ENCODE measurements around the gene SPPL3.

The SPPL3 gene

DNA sequence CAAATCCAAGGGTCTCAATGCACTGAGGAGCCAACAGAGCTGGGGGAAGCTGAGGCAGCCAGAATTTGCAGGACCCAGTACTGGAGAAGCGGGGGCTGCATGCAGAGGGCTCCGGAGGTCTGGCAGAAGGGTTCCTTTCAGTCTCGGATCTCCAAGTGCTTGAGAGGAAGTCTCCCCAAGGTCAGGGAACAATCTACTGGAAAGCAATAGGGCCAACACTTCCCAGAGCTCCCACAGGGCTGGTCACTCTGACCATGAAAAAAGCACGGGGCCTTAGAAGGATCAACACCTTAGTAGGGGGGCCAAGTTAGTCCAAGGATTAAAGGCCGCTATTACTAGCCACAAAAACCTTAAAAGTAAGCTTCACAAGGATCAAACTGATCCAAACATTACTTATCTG, 31.7 kb downstream of the SPPL3 start:
- no peak for DNase-seq

DNA sequence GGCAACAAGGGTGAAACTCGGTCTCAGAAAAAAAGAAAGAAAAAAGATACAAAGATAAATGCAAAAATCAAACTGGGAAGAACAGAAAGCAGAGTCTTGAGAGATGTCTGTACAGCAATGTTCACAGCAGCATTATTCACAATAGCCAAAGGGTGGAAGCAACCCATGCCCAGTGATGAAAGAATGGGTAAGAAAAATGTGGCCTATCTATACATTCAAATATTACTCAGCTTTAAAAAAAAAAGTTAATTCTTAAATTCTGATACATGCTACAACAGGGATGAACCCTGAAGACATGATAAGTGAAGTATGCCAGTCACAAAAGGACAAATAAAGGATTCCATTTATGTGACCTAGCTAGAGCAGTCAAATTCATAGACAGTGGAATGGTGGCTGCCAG, 33.7 kb downstream of the SPPL3 start:
- DNase-seq = no peak

DNA sequence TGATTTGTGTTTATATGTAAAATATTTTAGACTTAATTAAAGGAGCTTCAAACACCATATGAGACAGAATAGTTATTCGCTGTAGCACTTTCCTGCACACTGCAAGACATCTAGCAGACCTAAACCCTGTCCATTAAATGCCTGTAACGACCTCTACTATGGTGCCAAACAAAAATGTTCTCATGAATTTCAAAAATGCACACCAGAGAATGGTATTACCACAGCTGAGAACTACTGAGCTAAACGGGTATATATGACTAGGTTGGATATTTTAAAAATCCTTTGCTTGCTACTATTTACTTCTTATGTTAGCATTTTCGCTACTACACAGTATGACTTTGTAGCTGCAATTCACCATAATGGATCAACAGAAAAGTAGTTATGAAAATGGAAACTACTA, 34.8 kb downstream of the SPPL3 start:
- no peak for DNase-seq

DNA sequence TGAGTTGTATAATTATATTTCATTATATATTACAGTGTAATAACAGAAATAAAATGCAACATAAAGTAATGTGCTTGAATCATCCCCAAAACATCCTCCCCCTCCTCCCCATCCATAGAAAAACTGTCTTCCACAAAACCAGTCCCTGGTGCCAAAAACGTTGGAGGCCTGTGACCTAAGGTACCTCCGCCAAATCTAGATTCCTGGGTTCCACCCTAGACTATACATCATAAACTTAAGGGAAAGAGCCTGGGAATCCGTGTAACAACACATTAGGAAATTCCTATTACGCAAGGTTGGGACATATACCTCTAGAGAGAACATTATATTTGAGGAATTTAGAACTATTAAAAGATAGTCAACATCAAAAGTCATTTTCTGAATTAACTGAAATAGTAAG, 38.0 kb downstream of the SPPL3 start:
- DNase-seq = no peak

DNA sequence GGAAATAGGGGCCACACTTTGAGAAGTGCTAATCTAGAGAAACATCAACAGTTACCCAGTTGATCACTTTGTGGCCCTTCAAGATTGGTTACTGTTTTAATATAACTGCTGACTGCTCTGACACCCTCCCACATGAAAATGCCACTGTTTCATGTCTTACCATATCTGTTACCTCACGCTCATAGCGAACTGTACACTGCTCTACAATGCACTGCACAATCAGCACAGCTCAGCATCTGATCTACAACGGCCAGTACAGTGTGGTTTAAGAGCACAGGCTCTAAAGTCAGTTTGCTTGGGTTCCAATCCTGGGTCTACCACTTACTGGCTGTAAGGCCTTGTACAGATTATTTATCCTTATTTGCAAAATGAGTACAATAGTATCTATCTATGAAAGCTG, 39.1 kb downstream of the SPPL3 start:
- DNase-seq = peak; percentile 28

DNA sequence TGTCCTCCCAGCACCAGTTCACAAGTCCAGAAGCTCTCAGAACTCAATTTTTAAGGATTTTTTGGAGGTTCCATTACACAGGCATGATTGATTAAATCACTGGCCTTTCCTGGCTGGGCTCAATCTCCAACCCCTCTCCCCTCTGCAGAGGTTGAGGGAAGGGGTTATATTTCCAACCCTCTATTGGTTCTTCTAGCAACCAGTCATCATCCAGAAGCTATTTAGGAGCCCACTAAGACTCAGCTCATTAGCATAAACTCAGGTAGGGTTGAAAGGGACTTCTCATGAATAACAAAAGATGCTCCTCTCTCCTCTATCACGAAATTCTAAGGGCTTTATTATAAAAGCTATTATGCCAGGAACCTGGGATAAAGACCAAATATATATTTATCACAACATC, 41.5 kb downstream of the SPPL3 start:
- no peak for DNase-seq

DNA sequence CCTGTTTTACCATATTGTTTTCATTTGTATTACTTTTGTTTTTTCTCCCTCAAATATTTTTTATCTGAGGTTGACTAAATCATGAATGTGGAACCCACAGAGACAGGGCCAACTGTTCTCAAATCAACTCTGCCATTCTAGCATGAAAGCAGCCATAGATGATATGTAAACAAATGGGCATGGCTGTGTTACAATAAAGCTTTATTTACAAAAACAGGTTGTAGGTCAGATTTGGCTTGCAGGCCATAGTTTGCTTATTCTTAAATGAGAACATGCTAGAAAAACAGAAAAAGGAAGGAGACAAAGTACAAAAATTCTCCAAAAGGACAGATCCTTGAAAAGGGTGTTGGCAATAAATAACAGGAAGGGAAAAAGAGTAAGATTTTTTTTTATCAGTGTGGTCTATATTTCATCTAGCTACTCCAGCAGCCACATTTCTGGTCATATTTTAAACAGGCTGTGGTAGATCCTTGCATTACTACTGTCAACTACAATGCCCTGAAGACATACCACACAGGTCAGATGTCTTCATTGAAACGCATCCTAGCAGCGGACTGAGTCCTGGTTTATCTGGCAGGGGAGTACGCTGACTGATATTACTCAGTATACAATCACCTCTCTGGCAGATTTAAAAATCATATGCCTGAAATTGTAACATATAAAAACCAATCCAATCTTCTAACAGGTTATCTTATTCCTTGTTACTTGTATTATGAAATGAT, 42.9 kb downstream of the SPPL3 start:
- DNase-seq = no peak

DNA sequence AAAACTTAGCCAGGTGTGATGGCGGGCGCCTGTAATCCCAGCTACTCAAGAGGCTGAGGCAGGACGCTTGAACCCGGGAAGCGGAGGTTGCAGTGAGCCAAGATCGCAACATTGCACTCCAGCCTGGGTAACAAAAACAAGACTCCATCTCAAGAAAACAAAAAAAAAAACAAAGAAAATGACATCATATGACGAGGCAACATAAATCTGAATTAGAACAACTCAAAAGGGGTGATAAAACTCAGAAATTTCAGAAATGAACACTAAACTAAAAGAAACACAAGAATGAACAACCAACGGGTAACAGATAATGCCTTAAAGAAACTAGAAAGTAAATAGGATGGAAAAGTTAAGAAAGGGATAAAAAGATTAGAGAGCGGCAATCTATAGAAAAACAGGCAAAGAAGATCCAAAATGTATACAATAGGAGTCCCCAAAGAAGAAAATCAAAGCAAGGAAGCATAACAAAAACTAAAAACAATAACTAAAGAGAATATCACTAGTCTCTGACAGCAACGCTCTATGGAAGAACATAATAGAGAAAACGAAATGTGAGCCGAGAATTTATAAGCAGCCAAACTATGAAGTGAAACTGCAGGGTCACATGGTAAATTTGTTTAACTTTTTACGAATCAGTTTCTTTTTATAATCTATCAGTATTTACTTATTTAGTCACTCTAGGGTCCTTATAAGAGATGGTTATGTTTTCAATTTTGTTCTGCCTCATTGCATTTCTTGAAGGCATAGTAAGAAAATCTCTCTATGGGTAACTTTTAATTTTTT, 45.7 kb downstream of the SPPL3 start:
- DNase-seq = no peak

DNA sequence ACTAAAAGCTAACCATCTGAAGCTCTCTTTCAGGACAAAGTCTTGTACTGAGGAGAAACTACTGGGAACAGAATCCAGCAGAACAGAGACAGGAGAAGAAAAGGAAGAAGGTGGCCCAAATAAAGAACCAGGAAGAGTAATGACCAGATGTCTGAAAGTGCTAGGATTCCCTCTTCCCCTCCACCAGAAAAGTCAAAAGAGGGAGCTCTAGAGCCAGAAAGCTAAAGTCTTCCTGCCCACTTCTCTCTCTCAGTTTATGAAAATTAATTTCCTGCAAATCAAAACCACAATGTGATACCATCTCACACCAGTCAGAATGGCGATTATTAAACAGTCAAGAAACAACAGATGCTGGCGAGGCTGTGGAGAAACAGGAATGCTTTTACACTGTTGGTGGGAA, 47.2 kb downstream of the SPPL3 start:
- DNase-seq = peak; percentile 31

DNA sequence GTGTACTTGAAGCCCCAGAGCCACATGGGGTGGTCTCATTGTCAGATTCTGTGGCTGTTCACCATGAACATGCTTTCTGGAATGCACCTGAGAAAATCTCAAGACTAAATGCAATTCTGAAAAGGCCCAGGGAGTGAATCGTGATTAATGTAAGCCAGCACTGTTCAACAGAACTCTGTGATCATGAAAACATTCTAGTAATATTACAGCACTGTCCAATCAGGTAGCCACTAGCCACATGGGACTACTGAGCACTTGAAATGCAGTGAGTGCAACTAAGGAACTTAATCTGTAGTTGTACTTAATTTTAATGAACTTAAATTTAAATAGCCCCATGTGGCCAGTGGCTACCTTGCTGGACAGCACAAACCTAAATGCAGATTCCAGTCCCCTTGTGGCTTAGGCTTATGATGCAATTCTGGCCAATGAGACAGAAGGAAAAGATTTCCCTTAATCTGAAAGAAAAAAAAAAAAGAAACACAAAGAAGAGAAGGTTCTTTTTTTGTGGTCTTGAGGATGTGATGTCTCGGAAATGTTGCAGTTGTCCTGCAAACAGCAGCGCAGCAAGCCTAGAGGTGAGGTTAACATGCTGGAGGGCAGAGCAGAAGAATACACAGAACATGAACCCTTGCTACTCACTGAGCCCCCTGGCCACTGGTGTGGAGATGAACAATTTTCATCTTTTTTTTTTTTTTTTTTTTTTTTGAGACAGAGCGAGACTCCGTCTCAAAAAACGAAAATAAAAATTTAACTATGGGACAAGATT, 48.2 kb downstream of the SPPL3 start:
- DNase-seq = no peak

DNA sequence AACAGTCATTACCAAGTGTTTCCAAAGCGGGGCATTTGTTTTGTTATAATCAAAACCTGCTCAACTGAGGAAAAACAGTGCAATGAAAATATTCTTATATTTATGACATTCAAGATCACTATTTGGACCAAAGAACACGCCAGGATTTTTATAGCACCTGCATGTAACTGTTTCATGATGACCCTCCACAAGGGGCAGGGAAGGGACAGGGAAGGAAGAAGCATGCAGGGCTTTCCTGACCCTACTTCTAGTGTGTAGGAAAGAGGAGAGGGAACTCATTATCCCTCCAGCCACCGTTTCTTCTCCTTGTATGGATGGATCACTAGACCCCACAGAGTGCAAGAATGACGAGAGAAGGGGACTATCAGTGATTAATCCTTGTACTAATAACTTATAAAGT, 49.4 kb downstream of the SPPL3 start:
- no peak for DNase-seq

DNA sequence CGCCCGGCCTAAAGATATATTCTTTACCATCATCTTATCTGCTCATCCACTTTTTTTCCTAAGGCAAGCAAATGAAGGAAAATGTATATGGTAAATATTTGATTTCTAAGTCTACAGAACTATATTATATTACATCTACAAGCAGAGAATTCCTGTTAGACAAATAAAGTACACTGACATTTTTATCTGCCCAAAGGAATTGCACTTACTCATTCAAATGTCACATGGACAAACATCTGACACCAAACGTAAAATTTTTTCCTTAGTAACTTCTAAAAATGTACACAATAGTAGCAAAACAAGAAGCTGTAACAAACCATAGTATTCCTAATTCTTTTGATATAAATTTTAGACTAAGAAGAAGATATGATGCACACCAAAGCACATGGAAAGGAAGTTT, 51.0 kb downstream of the SPPL3 start:
- DNase-seq = no peak

DNA sequence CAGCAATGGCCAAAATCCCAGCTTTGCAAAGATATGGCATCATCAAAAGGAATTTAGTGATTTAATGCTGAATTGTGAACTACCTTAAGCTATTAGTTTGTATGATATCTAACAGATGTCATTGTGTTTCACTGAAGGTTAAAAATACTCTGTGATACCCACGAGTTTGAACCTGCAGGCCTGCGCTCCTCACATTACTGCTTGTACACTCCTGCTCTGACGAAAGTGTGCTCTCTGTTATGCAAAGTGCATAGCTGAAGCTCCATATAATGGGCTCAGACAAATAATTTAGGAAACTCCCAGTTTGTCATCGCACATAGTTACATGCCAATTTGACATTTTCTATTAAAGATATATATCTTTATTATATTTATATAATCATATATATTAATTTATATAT, 52.2 kb downstream of the SPPL3 start:
- no peak for DNase-seq

DNA sequence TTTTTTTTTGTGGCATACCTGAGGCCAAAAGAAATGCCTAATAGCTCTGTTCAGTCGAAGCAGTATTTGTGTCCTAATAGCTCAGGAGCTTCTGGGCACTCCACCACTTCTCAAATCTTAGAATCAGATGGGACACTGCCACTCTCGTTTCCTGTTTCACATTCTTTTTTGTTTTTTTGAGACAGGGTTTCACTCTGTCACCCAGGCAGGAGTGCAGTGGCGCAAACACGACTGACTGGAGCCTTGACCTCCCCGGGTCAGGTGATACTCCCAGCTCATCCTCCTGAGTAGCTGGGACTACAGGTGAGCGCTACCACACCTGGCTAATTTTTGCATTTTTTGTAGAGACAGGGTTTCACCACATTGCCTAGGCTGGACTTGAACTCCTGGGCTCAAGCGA, 52.7 kb downstream of the SPPL3 start:
- DNase-seq = no peak

DNA sequence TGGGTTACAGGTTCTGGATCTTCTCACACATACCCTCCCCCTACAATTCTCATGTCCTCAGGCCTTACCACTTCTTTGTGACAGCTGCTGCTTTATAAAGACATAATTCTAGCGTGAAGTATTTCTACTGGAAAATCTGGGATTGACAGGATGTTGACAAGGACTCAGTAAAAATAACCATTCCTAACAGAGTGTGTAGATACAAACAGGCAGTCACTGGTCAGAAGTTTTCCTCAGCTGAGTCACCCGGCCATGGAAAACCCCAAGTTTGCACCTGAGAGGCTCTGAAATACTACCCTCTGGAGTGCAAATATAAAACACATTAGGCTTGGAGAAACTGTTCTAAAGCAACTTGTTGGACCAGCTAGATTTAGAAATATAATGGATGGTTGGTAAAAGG, 54.4 kb downstream of the SPPL3 start:
- DNase-seq = no peak

DNA sequence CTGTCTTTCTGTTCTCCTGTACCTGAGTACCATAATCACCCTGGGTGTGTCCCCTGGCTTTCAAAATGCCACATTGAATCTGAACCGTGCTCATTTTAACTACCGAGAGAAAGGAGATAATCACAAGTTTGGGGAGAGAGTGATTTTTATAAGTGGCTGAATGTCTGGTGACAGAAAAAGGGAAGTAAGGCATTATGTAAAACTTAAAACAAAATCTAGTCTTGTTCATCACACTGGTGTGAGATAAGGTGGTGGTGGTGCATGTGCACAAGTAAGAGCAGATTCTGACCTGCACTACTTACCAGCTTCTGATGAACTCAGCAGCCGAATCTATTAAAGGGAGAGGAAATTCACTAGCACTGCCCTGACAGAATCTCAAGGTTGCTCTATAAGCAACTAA, 56.3 kb downstream of the SPPL3 start:
- DNase-seq = no peak

DNA sequence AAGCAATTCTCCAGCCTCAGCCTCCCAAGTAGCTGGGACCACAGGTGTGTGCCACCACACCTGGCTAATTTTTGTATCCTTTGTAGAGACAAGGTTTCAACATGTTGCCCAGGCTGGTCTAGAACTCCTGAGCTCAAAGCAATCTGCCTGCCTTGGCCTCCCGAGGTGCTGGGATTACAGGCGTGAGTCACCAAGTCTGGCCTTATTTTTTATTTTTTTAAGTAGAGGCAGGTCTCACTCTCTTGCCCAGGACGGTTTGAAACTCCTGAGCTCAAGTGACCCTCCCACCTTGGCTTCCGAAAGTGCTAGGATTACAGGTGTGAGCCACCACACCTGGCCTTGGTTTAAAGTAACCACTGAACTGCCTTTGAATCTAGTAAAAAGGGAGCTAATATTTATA, 56.8 kb downstream of the SPPL3 start:
- DNase-seq = no peak

DNA sequence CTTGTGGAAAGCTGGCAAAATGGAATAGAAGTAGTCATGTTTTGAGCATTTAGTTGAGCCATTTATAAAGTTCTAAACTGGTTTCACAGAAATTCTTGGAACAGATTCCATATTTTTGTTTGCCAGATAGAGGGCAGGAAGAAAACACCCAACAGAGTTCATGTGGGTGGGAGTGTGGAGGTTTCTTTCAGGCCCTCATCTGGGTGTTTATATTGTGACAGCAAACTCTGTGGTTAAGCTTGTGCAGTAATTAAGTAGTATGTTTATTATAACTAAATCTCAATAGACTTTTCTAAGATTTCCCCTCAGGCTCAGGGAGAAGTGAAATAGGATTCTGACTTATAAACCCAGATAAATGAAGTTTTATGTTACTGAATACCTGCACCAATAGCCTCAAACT, 57.4 kb downstream of the SPPL3 start:
- no peak for DNase-seq

DNA sequence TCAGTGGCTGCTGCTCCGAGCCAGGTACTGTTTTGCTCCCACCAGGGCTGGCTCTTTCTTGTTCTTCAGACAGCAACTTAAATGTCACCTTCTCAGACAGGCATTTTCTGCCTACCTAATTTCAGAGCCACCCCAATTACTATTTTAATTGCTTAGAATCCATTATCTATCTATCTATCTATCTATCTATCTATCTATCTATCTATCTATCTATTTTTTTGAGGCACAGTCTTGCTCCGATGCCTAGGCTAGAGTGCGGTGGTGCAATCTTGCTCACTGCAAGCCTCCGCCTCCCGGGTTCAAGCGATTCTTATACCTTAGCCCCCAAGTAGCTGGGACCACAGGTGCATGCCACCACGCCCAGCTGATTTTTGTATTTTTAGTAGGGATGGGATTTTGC, 58.5 kb downstream of the SPPL3 start:
- DNase-seq = no peak

DNA sequence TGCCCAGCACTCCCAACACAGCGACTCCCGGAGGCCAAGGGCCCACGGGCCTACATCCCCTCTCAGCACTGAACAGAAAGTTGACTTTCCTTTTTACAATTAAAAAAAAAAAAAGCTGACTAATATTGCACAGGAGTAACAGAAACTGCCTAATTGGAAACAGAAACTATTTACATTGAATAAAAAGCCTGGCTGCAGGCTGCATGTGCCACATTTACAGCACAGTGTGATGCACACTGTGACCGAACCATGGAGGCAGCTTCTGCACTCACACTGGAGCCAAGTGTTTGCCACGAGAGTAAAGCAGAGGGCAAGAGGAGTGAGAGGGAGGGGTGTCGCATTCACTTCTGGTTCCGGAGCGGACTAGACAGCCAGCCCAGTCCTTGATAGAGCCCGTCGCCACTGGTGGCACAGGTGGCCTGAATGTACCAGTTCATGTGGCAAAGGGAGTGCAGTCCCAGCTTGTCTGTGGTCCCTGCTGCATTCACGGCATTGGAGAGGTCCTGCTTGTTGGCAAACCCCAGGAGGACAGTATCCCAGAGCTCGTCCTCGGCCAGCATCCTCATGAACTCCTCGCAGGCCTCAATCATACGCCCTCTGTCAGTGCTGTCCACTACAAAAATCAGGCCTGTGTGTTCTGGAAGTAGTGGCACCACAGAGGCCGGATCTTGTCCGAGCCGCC, 59.2 kb downstream of the SPPL3 start:
- DNase-seq = no peak

DNA sequence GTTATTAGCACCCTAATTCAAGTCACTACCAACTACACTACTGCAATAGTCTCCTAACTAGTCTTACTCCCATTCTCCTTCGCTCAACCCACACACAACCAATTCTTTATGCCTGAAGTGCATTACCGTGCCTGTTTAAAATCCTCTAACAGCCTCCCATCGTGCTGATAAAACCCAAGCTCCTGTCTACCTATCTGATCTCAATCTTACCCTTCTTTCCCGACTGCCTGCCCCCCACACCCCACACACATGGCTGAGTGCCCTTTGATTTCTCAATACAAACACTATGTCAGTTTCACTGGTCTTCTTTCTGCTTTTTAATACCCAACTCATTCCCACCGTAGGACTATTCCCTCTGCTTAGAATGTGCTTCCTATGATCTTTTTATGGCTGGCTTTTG, 59.9 kb downstream of the SPPL3 start:
- no peak for DNase-seq

DNA sequence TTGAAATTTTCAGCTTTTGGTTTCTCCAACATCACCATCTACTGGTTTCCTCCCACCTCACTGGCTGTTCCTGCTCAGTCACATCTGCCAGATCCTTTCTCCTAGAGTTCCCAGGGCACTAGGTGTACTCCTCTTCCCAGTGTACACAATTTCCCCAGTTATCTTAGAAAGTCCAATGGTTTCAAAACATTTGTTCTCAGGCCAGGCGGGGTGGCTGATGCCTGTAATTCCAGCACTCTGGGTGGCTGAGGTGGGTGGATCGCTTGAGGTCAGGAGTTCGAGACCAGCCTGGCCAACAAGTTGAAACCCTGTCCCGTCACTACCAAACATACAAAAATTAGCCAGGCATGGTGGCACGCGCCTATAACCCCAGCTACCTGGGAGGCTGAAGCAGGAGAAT, 60.7 kb downstream of the SPPL3 start:
- DNase-seq = no peak

DNA sequence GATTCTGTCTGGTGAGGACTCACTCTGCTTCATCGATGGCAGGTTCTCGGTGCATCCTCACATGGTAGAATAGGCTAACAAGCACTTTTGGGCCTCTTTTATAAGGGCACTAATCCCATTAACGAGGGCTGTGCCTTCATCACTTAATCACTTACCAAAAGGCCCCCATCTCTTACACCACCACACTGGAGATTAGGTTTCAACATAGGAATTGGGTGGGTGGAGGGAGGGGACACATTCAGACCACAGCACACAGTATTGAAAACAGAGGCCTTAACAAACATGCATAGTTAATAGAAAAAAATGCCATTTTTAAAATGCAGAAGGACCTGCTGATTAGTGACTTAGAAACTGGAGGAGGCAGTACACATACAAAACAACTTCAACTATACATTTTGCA, 61.6 kb downstream of the SPPL3 start:
- DNase-seq = no peak

DNA sequence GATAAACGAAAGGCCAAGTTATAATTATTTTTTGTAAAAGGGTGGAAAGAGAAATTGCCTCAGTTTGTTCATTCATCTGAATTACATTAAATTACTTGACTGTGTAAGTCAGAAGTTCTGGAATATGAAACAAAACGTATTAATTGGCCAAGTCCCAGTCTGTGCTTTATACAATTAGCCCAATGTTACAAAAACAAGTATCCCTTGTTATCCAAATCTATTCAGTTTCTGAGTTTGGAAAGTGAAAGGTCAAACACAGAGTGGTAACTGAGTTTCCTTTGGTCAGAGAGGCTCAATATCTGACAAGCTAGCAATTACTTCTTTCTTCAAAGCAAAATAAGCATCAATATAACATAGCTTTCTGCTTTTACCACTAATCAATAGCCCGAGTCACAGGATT, 62.6 kb downstream of the SPPL3 start:
- no peak for DNase-seq
